Chondrocyte (in vitro differentiated cells): ENCODE results near the gene ADORA1. TPM values are rescaled to one million over a fixed set of nuclear protein-coding genes. Genes with fewer than 3 reads are reported as not detected.

Experiments
- DNase-seq: peaks from one replicate; pipeline ENCODE4 v3.0.0; 2021; ENCODE audit warnings: mixed read lengths, low spot score
- H3K27ac Mint-ChIP-seq: one replicate; pipeline ENCODE4 v1.8.0; 2021; ENCODE audit warnings: mild to moderate bottlenecking, moderate library complexity, mixed read lengths; ENCODE audit not compliant: unreplicated experiment
- H3K27me3 Mint-ChIP-seq: 2 replicates; pipeline ENCODE4 v1.8.0; 2021; ENCODE audit warnings: low read depth, mixed read lengths
- H3K36me3 Mint-ChIP-seq: 2 replicates; pipeline ENCODE4 v1.8.0; 2021; ENCODE audit warnings: low read depth, mixed read lengths
- H3K4me1 Mint-ChIP-seq: 2 replicates; pipeline ENCODE4 v1.8.0; 2021; ENCODE audit warnings: low read depth, mild to moderate bottlenecking, mixed read lengths
- H3K4me3 Mint-ChIP-seq: one replicate; pipeline ENCODE4 v1.8.0; 2021; ENCODE audit warnings: mild to moderate bottlenecking, moderate library complexity, mixed read lengths; ENCODE audit not compliant: unreplicated experiment
- H3K9me3 Mint-ChIP-seq: 2 replicates; pipeline ENCODE4 v1.8.0; 2021; ENCODE audit warnings: low read depth, mixed read lengths
- CTCF ChIP-seq: fragments of 200-600 bp; sonication (generic); IDR thresholded peaks from 2 replicates; pipeline ENCODE4 v1.5.0; 2021; ENCODE audit warnings: antibody characterized with exemption, mild to moderate bottlenecking, moderate library complexity
- total RNA-seq: library from RNA; stranded (reverse); gene quantifications from 3 replicates; pipeline ENCODE4 v1.2.1, GENCODE V29; 2021

The ADORA1 gene
- total RNA-seq, 1 donor from 2014 or later, result 1.7 TPM

GRCh38 chr1:203085528-203086406 is 41.8 kb upstream of the ADORA1 start, which contains the start of gene MYOG:
Gene MYOG (minus strand): TSS chr1:203086012. CDS start chr1:203085961, 51 bp downstream.
- H3K4me3 Mint-ChIP-seq, result no peak within 1 kb of the TSS
- peaks cover 39% of the 10 kb centered on the region for H3K27me3 Mint-ChIP-seq
- DNase-seq, result no peak
- H3K27ac Mint-ChIP-seq, result peak within 1 kb of the TSS; percentile 17
- TF ChIP-seq CTCF, result no peak
- no peaks in the 10 kb centered on the region for H3K9me3 Mint-ChIP-seq
- H3K36me3 Mint-ChIP-seq, result no peaks in the 10 kb centered on the region
- peaks cover 3% of the 10 kb centered on the region for H3K4me1 Mint-ChIP-seq

- DNase-seq, result no peak
- Mint-ChIP-seq H3K4me3 (no peak overlapping the region), H3K4me1 (peaks cover 5% of the 10 kb centered on the region), H3K36me3 (no peaks in the 10 kb centered on the region), H3K27ac (no peak overlapping the region), H3K9me3 (no peaks in the 10 kb centered on the region), H3K27me3 (peaks cover 39% of the 10 kb centered on the region)
- no peak for TF ChIP-seq CTCF
Observed at GRCh38 chr1:203086992-203087763, 40.3 kb upstream of the ADORA1 start.

GRCh38 chr1:203088441-203088840 is 39.1 kb upstream of the ADORA1 start:
- TF ChIP-seq CTCF, result no peak
- no peaks in the 10 kb centered on the region for H3K9me3 Mint-ChIP-seq
- peaks cover 2% of the 10 kb centered on the region for H3K36me3 Mint-ChIP-seq
- no peak for DNase-seq
- H3K4me1 Mint-ChIP-seq, result peaks cover 5% of the 10 kb centered on the region
- H3K27me3 Mint-ChIP-seq, result peaks cover 46% of the 10 kb centered on the region
- no peak overlapping the region for H3K4me3 Mint-ChIP-seq
- no peak overlapping the region for H3K27ac Mint-ChIP-seq

DNA sequence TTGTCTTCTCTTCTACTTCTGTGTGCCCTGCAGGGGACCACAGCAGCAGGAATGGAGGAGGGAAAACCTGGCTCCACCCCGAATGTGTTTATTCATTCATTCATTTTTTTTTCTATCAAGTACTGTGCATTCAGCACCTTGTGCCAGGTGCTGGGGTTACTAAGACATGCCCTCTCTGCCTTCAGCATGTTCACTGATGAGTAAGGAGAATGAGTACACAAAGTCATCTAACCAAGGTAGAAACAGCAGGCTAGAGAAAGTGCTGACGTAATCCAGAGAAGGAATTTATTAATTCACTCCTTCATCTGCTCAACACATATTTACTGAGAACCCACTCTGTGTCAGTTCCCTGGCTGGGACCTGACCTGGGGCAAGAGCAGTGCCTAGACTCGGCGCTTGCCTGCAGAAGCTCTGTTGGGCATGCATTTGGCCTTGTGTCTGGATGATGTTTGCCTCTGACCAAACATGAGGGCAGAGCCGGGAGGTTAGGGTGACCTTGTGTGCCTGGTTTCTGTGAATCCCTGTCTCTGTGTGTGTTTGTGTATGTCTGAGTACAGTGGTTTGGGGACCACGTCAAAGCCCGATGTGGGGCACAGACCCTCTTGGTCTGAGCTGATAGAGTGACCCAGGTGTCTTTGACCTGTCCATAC is 38.4 kb upstream of the ADORA1 start:
- Mint-ChIP-seq H3K36me3 (peaks cover 2% of the 10 kb centered on the region), H3K9me3 (no peaks in the 10 kb centered on the region), H3K27me3 (peaks cover 46% of the 10 kb centered on the region), H3K4me3 (no peak overlapping the region), H3K4me1 (peaks cover 5% of the 10 kb centered on the region), H3K27ac (no peak overlapping the region)
- no peak for TF ChIP-seq CTCF
- DNase-seq, result no peak

- Mint-ChIP-seq H3K9me3 (peaks cover 4% of the 10 kb centered on the region), H3K4me3 (no peak overlapping the region), H3K36me3 (peaks cover 5% of the 10 kb centered on the region), H3K27ac (no peak overlapping the region), H3K4me1 (peaks cover 5% of the 10 kb centered on the region), H3K27me3 (peaks cover 48% of the 10 kb centered on the region)
- DNase-seq, result no peak
- TF ChIP-seq CTCF, result no peak
Observed at GRCh38 chr1:203089651-203090045, 37.9 kb upstream of the ADORA1 start.
